HL-60 (cell line): ENCODE data around the gene KRTAP10-12.

ENCODE experiments used
- GABPA ChIP-seq: IDR thresholded peaks from 2 replicates; pipeline ENCODE4 v1.6.1; 2012; ENCODE audit warnings: low read depth
- POLR2AphosphoS5 ChIP-seq: IDR thresholded peaks from 2 replicates; pipeline ENCODE4 v1.6.1; 2012; ENCODE audit warnings: low read depth
- REST ChIP-seq: IDR thresholded peaks from 2 replicates; pipeline ENCODE4 v1.6.1; 2012; ENCODE audit warnings: low read depth; ENCODE audit not compliant: insufficient replicate concordance
- TF ChIP-seq, protein P1 (sequence below): IDR thresholded peaks from one replicate; pipeline ENCODE4 v1.5.1; 2011; ENCODE audit warnings: low read length, control low read depth, inconsistent platforms; ENCODE audit not compliant: insufficient read depth

GRCh38 chr21:44695641-44696040 is 1.3 kb upstream of the KRTAP10-12 start:
- TF ChIP-seq, protein P1, sequence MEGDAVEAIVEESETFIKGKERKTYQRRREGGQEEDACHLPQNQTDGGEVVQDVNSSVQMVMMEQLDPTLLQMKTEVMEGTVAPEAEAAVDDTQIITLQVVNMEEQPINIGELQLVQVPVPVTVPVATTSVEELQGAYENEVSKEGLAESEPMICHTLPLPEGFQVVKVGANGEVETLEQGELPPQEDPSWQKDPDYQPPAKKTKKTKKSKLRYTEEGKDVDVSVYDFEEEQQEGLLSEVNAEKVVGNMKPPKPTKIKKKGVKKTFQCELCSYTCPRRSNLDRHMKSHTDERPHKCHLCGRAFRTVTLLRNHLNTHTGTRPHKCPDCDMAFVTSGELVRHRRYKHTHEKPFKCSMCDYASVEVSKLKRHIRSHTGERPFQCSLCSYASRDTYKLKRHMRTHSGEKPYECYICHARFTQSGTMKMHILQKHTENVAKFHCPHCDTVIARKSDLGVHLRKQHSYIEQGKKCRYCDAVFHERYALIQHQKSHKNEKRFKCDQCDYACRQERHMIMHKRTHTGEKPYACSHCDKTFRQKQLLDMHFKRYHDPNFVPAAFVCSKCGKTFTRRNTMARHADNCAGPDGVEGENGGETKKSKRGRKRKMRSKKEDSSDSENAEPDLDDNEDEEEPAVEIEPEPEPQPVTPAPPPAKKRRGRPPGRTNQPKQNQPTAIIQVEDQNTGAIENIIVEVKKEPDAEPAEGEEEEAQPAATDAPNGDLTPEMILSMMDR = no peak
- TF ChIP-seq REST = no peak
- no peak for TF ChIP-seq GABPA
- TF ChIP-seq POLR2AphosphoS5 = no peak
